HEK293T (cell line): Measurements from ENCODE around the gene NUDT14.

Source experiments
- ARNT ChIP-seq: fragments of 450-650 bp; IDR thresholded peaks from 2 replicates; pipeline ENCODE4 v1.6.1; 2017; ENCODE audit warnings: mild to moderate bottlenecking
- FOXM1 ChIP-seq: fragments of 450-650 bp; IDR thresholded peaks from 2 replicates; pipeline ENCODE4 v1.6.1; 2017; ENCODE audit warnings: mild to moderate bottlenecking, borderline replicate concordance
- NFRKB ChIP-seq: fragments of 450-650 bp; IDR thresholded peaks from 2 replicates; pipeline ENCODE4 v1.6.1; 2016; ENCODE audit warnings: mild to moderate bottlenecking, moderate library complexity
- SP1 ChIP-seq: fragments of 450-650 bp; IDR thresholded peaks from 2 replicates; pipeline ENCODE4 v1.6.1; 2017
- ZNF384 ChIP-seq: fragments of 450-650 bp; IDR thresholded peaks from 2 replicates; pipeline ENCODE4 v1.6.1; 2016

DNA sequence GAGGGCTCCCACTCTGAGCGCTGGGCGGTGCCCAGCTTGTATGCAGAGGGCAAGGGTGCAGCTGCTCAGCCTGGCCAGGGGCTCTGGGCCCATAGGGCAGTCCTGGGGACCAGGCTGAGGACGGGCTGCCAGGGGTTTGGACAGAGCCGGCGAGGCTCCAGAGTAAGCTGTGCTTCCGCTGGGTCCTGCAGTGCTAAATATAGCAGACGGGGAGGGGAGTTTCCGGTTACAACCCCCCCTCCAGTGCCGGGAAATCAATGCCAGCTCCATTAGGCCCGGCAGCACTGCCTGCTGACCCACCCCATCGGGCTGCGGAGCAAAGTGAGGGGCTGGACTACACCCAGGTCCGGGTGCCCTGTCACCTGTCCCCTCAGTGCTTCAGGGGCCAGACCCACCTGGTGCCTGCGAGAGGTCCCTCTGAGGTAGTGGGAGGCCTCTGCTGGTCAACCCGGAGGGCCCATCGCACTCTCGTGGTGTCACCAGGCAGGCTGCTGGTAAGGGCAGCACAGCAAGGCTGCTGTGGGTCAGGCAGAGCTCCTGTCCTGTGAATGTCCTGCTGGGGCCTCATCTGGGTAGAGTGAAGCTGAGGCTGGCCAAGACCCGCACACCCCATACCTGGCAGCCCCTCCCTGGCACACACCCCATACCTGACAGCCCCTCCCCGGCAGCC lies 10.0 kb downstream of the NUDT14 start:
- TF ChIP-seq SP1 = no peak
- TF ChIP-seq ARNT = no peak
- TF ChIP-seq ZNF384 = no peak
- TF ChIP-seq FOXM1 = no peak
- TF ChIP-seq NFRKB = no peak
